GM12864 (cell line): ENCODE measurements around the gene RFX4.

ENCODE experiments used
- DNase-seq: peaks from one replicate; pipeline ENCODE4 v3.0.0-alpha.2; 2011; ENCODE audit warnings: low read depth
- H3K4me3 ChIP-seq: 2 replicates; pipeline ENCODE4 v1.5.1; 2011; ENCODE audit warnings: mild to moderate bottlenecking, low read depth, low read length, control low read depth
- CTCF ChIP-seq: IDR thresholded peaks from 2 replicates; pipeline ENCODE4 v1.5.1; 2011; ENCODE audit warnings: low read depth, mild to moderate bottlenecking, moderate library complexity, low read length, control low read depth, inconsistent platforms; ENCODE audit errors: missing control alignments

RFX4 gene

GRCh38 chr12:106585105-106585520, 2.3 kb downstream of the RFX4 start:
- H3K4me3 ChIP-seq = no peak overlapping the region
- TF ChIP-seq CTCF = no peak
- no peak for DNase-seq

- H3K4me3 ChIP-seq = no peak overlapping the region
- TF ChIP-seq CTCF = no peak
- DNase-seq = no peak
Observed at GRCh38 chr12:106585521-106586277, 2.9 kb downstream of the RFX4 start.

GRCh38 chr12:106586278-106586802, 3.5 kb downstream of the RFX4 start:
- H3K4me3 ChIP-seq = no peak overlapping the region
- no peak for DNase-seq
- TF ChIP-seq CTCF = no peak

- H3K4me3 ChIP-seq = no peak overlapping the region
- no peak for DNase-seq
- no peak for TF ChIP-seq CTCF
Observed at GRCh38 chr12:106586803-106587684, 4.2 kb downstream of the RFX4 start.

- H3K4me3 ChIP-seq = no peak overlapping the region
- no peak for TF ChIP-seq CTCF
- no peak for DNase-seq
Observed at GRCh38 chr12:106588771-106589170, 6.0 kb downstream of the RFX4 start.

- no peak overlapping the region for H3K4me3 ChIP-seq
- no peak for TF ChIP-seq CTCF
- DNase-seq = no peak
Observed at GRCh38 chr12:106590601-106591000, 7.8 kb downstream of the RFX4 start.
